ENCODE measurements around the gene FLT4. TPM values are rescaled to one million over a fixed set of nuclear protein-coding genes. Genes with fewer than 3 reads are reported as not detected.
"Not testable (repeated sequence)": the region's sequence is repeated elsewhere in the genome, so short reads cannot be mapped to it uniquely, and the experiment has no call there.

FLT4 gene
- total and polyA plus RNA-seq, 2 donors (not counting 1 experiment from before 2014, with no cell fraction given): 0.01 TPM; not detected in 1

GRCh38 chr5:180655243-180655642 is 5.8 kb upstream of the FLT4 start:
- H3K27ac Mint-ChIP-seq; H3K9me3 ChIP-seq (ENCODE audit: control extremely low read depth in 1 of 3, control insufficient read depth in 2 of 3, insufficient read depth in 1 of 3, low read length in 2 of 3); H2AFZ ChIP-seq (ENCODE audit: insufficient read depth, low read depth, low read length, poor library complexity, severe bottlenecking); H3K9me3 Mint-ChIP-seq (ENCODE audit: insufficient read depth); H3K4me1 Mint-ChIP-seq; H3K4me2 ChIP-seq (replicated peaks; ENCODE audit: low read depth, low read length, poor library complexity, severe bottlenecking); H3K27ac ChIP-seq (ENCODE audit: low read length in 2 of 2); H3K4me3 Mint-ChIP-seq; H3K27me3 ChIP-seq (replicated peaks in 1 of 4; ENCODE audit: control extremely low read depth in 1 of 4, control insufficient read depth in 3 of 4, insufficient read depth in 4 of 4, low read length in 3 of 4); H3K36me3 ChIP-seq (replicated peaks in 1 of 2; ENCODE audit: control extremely low read depth in 1 of 2, control insufficient read depth in 1 of 2, extremely low read depth in 1 of 2, insufficient read depth in 2 of 2, low read length in 1 of 2); H4K20me1 ChIP-seq (ENCODE audit: control insufficient read depth, insufficient read depth, low read length, poor library complexity, severe bottlenecking); intact Hi-C loops (cut with micrococcal nuclease); H3K79me2 ChIP-seq (ENCODE audit: control insufficient read depth, insufficient read depth, low read length); CTCF ChIA-PET; ATAC-seq (ENCODE audit: low read depth); DNase-seq; H3K9ac ChIP-seq (ENCODE audit: low read length); H3K4me1 ChIP-seq (ENCODE audit: control insufficient read depth in 2 of 2, insufficient read depth in 2 of 2, low read length in 2 of 2); H3K4me3 ChIP-seq (ENCODE audit: control extremely low read depth in 1 of 5, extremely low read depth in 1 of 5, insufficient read depth in 1 of 5, low read depth in 2 of 5, low read length in 4 of 5); POLR2A ChIA-PET: not testable (repeated sequence)
- WGBS (ENCODE audit: insufficient coverage): 100% methylated on average over 5 of the region's 16 CpGs
- H3K27me3 Mint-ChIP-seq: peaks cover 61% of the 10 kb centered on the region

GRCh38 chr5:180652771-180653170 is 3.4 kb upstream of the FLT4 start:
- ChIA-PET POLR2A (no interaction called here), CTCF (no interaction called here)
- intact Hi-C loops (cut with micrococcal nuclease): no loop called here
- Mint-ChIP-seq H3K9me3 (ENCODE audit: insufficient read depth) (no peaks in the 10 kb centered on the region), H3K4me1 (peaks cover 14% of the 10 kb centered on the region), H3K27ac (no peak overlapping the region), H3K4me3 (no peak overlapping the region), H3K27me3 (peaks cover 62% of the 10 kb centered on the region)
- ATAC-seq (ENCODE audit: low read depth) (no peak), DNase-seq (no peak)
- H3K4me2 ChIP-seq (replicated peaks; ENCODE audit: low read depth, low read length, poor library complexity, severe bottlenecking): no peak overlapping the region
- H3K27me3 ChIP-seq (replicated peaks in 1 of 4; ENCODE audit: control extremely low read depth in 1 of 4, control insufficient read depth in 3 of 4, insufficient read depth in 4 of 4, low read length in 3 of 4): peaks cover 0 to 14% (median 7%) of the 10 kb centered on the region in 4 experiments
- H3K36me3 ChIP-seq (replicated peaks in 1 of 2; ENCODE audit: control extremely low read depth in 1 of 2, control insufficient read depth in 1 of 2, extremely low read depth in 1 of 2, insufficient read depth in 2 of 2, low read length in 1 of 2): no peaks in the 10 kb centered on the region
- TF ChIP-seq EZH2 (IDR thresholded peaks at IDR 0.05; ENCODE audit: borderline replicate concordance, insufficient read depth, low read depth, low read length, poor library complexity, severe bottlenecking) (no peak), CTCF (IDR thresholded peaks at IDR 0.05) (no peak)
- peaks cover 6 to 8% of the 10 kb centered on the region in 2 donors for H3K4me1 ChIP-seq (ENCODE audit: control insufficient read depth in 2 of 2, insufficient read depth in 2 of 2, low read length in 2 of 2)
- WGBS (ENCODE audit: insufficient coverage): 51% methylated on average over 5 of the region's 5 CpGs
- H3K9me3 ChIP-seq (ENCODE audit: control extremely low read depth in 1 of 3, control insufficient read depth in 2 of 3, insufficient read depth in 1 of 3, low read length in 2 of 3): no peaks in the 10 kb centered on the region
- H3K27ac ChIP-seq (ENCODE audit: low read length in 2 of 2): no peak overlapping the region
- H2AFZ ChIP-seq (ENCODE audit: insufficient read depth, low read depth, low read length, poor library complexity, severe bottlenecking): no peak overlapping the region
- H3K4me3 ChIP-seq (ENCODE audit: control extremely low read depth in 1 of 5, extremely low read depth in 1 of 5, insufficient read depth in 1 of 5, low read depth in 2 of 5, low read length in 4 of 5): no peak overlapping the region
- no peaks in the 10 kb centered on the region for H4K20me1 ChIP-seq (ENCODE audit: control insufficient read depth, insufficient read depth, low read length, poor library complexity, severe bottlenecking)
- H3K9ac ChIP-seq (ENCODE audit: low read length): no peak overlapping the region
- H3K79me2 ChIP-seq (ENCODE audit: control insufficient read depth, insufficient read depth, low read length): no peaks in the 10 kb centered on the region
